ENCODE data around the gene DAGLA.

DAGLA gene

DNA sequence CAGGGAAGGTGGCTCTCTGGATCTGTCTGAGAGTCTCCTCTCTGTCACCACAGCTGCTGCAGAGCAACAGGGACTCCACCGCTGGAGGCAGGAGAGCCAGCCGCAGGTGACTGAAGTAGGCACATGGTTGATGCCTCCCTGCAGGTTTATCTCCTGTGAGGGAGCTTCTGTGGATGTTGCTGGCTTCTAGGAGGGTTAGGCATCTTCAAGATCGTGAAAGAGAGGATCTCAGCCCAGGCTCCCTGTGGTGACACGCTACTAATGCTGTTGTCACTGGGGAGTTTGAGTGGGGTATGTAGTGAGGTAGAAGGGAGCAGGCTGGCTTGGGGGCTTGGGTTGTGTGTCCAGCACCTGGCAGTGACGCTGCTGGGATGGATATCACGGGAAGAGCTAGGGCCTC lies 34.1 kb downstream of the DAGLA start:
- no peaks in the 10 kb centered on the region for H3K27me3 ChIP-seq (ENCODE audit: insufficient read depth, low read depth, severe bottlenecking)
- TF ChIP-seq, protein P1, sequence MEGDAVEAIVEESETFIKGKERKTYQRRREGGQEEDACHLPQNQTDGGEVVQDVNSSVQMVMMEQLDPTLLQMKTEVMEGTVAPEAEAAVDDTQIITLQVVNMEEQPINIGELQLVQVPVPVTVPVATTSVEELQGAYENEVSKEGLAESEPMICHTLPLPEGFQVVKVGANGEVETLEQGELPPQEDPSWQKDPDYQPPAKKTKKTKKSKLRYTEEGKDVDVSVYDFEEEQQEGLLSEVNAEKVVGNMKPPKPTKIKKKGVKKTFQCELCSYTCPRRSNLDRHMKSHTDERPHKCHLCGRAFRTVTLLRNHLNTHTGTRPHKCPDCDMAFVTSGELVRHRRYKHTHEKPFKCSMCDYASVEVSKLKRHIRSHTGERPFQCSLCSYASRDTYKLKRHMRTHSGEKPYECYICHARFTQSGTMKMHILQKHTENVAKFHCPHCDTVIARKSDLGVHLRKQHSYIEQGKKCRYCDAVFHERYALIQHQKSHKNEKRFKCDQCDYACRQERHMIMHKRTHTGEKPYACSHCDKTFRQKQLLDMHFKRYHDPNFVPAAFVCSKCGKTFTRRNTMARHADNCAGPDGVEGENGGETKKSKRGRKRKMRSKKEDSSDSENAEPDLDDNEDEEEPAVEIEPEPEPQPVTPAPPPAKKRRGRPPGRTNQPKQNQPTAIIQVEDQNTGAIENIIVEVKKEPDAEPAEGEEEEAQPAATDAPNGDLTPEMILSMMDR (IDR thresholded peaks at IDR 0.05; ENCODE audit: low read depth, low read length), result no peak
- no peak overlapping the region for H3K27ac ChIP-seq
- no peak for DNase-seq
- H3K9me3 ChIP-seq (ENCODE audit: severe bottlenecking), result no peaks in the 10 kb centered on the region
- no peak overlapping the region for H3K4me3 ChIP-seq (ENCODE audit: low read depth, low read length)
- no peaks in the 10 kb centered on the region for H3K36me3 ChIP-seq

DNA sequence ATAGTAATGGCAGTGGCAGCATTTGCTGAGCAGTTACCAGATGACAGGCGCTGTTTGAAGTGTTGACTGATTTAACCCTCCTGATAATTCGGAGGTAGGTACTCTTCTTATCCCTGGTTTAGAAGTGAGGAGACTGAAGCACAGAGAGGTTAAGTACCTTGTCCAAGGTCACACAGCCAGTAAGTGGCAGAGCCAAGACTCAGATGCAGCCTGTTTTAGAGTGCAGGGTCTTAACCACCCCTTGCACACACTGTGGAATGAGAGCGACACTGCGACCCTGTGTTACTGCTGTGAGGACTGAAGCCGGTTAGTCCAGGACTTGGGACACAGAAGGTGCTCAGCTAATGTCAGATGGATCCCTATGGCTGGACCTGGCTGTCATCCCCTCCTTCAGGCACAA lies 34.7 kb downstream of the DAGLA start:
- H3K4me3 ChIP-seq (ENCODE audit: low read depth, low read length), result no peak overlapping the region
- TF ChIP-seq, protein P1 (IDR thresholded peaks at IDR 0.05; ENCODE audit: low read depth, low read length), result no peak
- H3K36me3 ChIP-seq, result no peaks in the 10 kb centered on the region
- no peaks in the 10 kb centered on the region for H3K27me3 ChIP-seq (ENCODE audit: insufficient read depth, low read depth, severe bottlenecking)
- DNase-seq, result no peak
- H3K9me3 ChIP-seq (ENCODE audit: severe bottlenecking), result no peaks in the 10 kb centered on the region
- no peak overlapping the region for H3K27ac ChIP-seq

DNA sequence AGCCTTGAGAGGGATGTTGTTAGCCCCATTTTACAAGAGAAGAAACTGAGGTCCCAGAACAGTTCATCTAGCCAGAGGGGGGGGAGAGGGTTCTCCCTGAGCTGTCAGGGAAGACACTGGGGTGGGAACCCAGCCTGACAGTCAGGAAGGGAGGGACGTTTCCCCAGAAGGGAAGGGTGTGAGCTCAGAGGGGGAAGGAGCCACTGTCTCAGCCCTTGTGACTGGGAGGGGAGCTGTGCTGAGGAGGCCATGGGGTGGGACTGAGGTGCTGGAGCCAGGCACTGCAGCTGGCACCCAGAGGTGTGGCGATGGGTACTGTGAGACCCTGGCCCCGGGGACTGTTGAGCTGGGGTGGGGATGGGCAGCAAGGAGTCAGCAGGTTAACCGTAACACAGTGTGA lies 35.7 kb downstream of the DAGLA start:
- no peak overlapping the region for H3K4me3 ChIP-seq (ENCODE audit: low read depth, low read length)
- H3K9me3 ChIP-seq (ENCODE audit: severe bottlenecking), result no peaks in the 10 kb centered on the region
- no peak for DNase-seq
- TF ChIP-seq, protein P1 (IDR thresholded peaks at IDR 0.05; ENCODE audit: low read depth, low read length), result no peak
- no peaks in the 10 kb centered on the region for H3K36me3 ChIP-seq
- H3K27me3 ChIP-seq (ENCODE audit: insufficient read depth, low read depth, severe bottlenecking), result no peaks in the 10 kb centered on the region
- H3K27ac ChIP-seq, result no peak overlapping the region

DNA sequence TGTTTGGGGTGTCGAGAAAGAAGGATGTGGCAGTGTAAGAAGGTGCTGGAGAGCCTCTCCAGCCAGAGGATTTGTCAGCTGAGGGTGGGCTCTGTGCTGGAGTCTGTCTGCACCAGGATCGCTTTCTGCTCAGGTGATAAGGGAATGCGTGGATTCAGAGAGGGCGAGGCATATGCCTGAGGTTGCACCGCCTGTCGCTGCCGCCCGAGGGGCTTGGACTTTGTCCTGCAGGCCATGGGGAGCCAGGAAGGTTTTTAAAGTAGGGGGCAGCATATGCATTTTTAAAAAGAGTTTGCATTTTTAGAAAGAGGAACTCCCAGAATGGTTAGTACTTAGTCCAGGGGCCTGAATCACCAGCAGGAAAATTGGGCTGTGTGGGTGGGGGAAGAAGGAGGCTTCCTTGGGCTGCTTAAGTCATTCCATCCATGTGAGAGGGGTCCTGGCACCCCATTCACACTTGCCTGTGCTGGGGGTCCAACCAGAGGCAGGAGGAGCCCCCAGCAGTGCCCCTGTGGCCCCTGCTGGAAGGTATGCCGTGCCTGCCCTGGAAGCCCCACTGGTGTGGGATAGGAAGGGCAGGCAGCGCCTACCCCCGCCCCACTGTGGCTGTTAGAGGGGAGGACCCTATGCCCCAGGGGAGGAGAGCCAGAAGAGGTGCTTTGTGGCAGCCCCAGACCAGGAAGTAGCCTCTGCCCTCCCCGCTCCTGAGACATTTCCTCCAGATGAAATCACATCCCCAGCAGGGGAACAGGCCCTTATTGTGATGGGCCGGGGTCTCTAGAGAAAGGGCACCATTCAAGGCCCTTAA lies 36.5 kb downstream of the DAGLA start:
- TF ChIP-seq, protein P1 (IDR thresholded peaks at IDR 0.05; ENCODE audit: low read depth, low read length), result no peak
- H3K4me3 ChIP-seq (ENCODE audit: low read depth, low read length), result no peak overlapping the region
- no peak overlapping the region for H3K27ac ChIP-seq
- no peaks in the 10 kb centered on the region for H3K9me3 ChIP-seq (ENCODE audit: severe bottlenecking)
- DNase-seq, result no peak
- H3K27me3 ChIP-seq (ENCODE audit: insufficient read depth, low read depth, severe bottlenecking), result no peaks in the 10 kb centered on the region
- H3K36me3 ChIP-seq, result no peaks in the 10 kb centered on the region

DNA sequence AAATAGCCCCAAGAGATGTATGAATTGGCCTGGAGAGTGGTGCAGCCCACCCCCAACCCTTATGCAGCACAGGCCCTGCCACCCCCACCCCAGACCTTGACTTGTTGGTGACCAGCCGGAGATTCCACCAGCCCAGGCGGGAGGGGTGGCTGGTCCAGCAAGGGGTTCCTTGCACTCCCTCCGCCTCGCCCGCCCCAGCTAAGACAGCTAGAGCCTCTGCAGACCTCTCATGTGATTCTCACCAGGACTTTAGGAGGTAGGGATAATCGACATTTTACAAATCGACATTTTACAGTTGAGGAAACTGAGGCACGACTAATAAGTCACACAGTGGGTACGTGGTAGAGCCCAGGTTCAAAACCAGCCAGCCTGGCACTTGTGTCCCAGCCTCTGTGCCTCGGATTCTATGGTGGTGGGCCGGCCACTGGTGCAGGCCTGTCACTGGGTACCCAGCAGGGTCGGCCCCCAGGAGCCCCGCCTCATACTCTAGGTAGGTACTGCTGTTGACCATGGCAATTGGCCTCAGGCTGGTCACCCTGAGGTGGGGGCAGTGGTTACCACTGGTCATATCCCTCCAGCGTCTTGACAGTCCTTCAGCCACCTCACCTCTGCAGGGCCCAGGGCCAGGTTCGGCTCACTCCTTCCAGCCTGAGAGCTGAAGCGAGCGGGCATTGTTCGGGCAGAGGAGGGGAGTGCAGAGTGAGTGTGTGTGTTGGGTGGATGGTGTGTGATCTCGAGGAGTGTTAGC lies 37.3 kb downstream of the DAGLA start:
- TF ChIP-seq, protein P1 (IDR thresholded peaks at IDR 0.05; ENCODE audit: low read depth, low read length), result no peak
- DNase-seq, result no peak
- no peaks in the 10 kb centered on the region for H3K27me3 ChIP-seq (ENCODE audit: insufficient read depth, low read depth, severe bottlenecking)
- no peaks in the 10 kb centered on the region for H3K9me3 ChIP-seq (ENCODE audit: severe bottlenecking)
- no peak overlapping the region for H3K27ac ChIP-seq
- H3K36me3 ChIP-seq, result no peaks in the 10 kb centered on the region
- no peak overlapping the region for H3K4me3 ChIP-seq (ENCODE audit: low read depth, low read length)

Measured in WERI-Rb-1 (cell line).